ENCODE measurements around the gene STK11IP.

STK11IP gene

GRCh38 chr2:219578811-219579613, 18.6 kb upstream of the STK11IP start:
- DNase-seq = no peak

- DNase-seq = no peak
These were observed 16.3 kb upstream of the STK11IP start for GRCh38 chr2:219581346-219581745.

GRCh38 chr2:219591091-219591490, 6.6 kb upstream of the STK11IP start:
- DNase-seq = no peak

GRCh38 chr2:219592736-219593135, 4.9 kb upstream of the STK11IP start:
- DNase-seq = no peak

DNA sequence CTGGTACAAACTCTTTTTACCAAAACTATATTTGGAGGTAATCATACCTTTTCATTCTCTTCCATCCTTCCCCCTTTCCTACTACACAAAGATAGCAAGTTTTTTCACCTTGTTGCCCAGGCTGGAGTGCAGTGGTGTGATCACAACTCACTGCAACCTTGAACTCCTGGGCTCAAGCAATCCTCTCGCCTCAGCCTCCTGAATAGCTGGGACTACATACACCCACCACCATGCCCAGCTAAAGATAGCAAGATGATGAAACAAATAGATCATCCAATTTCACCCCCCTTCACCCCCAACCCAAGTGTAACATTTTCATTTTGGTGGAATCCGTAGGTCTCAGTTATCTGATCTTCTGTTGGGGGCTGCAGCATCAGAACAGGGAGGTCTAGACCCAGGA, 4.5 kb upstream of the STK11IP start:
- DNase-seq = no peak

- DNase-seq = no peak
These were observed 2.4 kb upstream of the STK11IP start for GRCh38 chr2:219595256-219595655.

DNA sequence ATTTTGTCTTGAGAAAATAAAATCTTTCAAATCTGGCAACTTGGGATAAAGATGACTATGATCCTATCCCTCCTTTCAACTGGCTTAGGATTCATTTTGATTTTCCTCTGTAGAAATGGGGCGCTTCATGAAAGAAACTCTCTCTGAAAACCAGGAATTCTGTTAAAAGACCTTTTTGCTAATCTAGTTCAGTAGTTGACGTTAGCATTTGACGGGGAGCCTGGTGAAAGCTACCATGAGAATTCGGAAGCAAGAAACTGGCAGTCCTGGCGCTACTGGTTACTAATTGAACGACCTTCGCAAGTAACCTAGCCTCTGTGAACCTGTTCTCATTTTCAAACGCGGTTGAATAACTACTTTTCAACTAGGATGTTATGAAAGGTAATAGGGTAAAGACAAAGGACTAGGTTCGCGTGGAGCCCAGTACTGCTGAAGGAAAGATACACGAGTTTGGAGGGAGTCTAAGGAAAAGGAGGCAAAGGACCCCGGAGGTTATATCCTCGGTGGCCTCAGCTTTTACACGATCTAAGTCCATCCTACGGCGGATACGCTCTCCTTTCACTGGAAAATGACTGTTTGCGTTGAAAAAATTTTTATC, 604 bp upstream of the STK11IP start:
- no peak for DNase-seq

GRCh38 chr2:219598308-219599078, 836 bp downstream of the STK11IP start:
- no peak for DNase-seq

GRCh38 chr2:219603771-219604170, 6.1 kb downstream of the STK11IP start:
- no peak for DNase-seq

DNA sequence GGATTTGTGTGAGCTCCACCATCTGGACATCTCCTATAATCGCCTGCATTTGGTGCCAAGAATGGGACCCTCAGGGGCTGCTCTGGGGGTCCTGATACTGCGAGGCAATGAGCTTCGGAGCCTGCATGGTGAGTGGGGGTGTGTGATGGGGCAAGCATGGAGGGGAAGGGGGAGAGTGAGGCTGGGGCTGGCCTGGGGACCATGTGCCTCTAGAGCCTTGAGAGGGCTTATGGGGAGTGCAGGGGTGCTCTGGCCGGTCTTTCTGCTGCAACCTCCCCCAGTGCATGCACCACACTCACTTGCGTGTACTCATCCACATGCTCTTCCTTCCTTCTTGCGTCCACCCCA, 7.9 kb downstream of the STK11IP start:
- no peak for DNase-seq

- DNase-seq = no peak
These were observed 10.3 kb downstream of the STK11IP start for GRCh38 chr2:219607931-219608330.

GRCh38 chr2:219608399-219608964, 10.8 kb downstream of the STK11IP start:
- DNase-seq = no peak

DNA sequence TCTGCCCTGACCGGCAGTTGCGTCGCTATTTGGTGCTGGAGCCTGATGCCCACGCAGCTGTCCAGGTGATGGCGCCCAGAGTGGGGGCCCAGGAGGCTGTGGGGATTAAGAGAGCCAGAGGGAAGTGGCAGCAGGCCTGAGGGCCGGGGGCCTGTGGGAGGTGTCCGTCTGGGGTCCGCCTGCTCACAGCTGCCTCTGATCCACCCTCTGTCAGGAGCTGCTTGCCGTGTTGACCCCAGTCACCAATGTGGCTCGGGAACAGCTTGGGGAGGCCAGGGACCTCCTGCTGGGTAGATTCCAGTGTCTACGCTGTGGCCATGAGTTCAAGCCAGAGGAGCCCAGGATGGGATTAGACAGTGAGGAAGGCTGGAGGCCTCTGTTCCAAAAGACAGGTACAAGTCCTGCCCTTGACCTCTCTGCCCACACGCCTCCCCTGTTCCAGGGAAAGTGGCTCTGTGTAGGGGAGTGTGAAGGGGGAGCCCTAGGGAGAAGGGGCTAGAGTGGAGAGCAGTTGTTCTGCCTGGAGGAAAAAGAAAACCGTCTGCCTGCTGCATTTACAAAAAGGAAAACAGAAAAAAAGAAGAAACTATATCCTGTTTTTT, 11.6 kb downstream of the STK11IP start:
- no peak for DNase-seq

DNA sequence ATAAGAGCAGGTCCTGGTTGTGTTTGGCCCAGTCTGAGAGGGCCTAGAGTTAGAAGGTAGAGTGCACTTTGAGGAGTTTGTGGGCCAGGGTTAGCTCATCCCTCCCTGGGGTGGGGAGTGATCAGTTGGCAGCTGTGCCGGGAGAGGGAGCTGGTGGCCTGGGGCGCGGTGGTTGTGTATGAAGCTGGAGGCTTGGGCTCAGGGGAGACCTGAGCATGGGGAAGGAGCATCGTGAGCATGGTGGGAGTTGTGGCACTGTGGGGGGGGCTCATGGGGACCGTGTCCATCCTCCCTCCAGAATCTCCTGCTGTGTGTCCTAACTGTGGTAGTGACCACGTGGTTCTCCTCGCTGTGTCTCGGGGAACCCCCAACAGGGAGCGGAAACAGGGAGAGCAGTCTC, 13.6 kb downstream of the STK11IP start:
- no peak for DNase-seq

GRCh38 chr2:219611866-219612576, 14.4 kb downstream of the STK11IP start:
- no peak for DNase-seq

DNA sequence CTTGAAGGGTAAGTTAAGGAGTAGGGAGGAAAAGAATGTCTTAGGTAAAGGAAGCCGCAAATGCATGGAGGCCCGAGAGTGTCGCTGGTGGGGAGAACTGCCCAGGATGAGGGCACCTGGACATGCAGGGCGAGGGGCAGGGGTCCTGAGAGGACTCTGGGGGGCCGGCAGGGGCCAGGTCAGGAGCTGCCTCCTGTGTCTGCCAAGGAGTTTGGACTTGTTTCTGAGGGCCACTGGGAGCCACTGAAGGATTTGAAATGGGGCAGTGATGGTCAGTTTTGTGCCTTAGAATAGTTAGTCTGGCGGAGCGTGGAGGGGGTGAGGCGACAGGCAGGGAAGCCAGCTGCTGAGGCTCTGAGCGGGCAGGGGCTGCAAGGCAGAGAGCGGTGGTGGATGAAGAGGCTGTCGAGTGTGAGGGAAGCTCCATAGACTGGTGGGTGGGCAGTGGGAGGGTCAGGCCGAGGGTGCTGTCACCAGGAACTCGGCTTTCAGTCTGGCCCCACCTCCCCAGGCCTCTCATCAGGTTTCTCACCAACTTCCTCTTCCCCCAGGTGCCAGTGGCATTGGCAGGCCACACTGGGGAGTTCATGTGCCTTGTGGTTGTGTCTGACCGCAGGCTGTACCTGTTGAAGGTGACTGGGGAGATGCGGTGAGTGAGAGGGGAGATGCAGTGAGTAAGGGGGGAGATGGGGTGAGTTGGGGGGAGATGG, 15.1 kb downstream of the STK11IP start:
- DNase-seq = peak; percentile 28

- no peak for DNase-seq
These were observed 15.9 kb downstream of the STK11IP start for GRCh38 chr2:219613461-219614070.

- DNase-seq = no peak
These were observed 16.6 kb downstream of the STK11IP start for GRCh38 chr2:219614076-219614860.

- no peak for DNase-seq
These were observed 17.4 kb downstream of the STK11IP start for GRCh38 chr2:219615036-219615435.

DNA sequence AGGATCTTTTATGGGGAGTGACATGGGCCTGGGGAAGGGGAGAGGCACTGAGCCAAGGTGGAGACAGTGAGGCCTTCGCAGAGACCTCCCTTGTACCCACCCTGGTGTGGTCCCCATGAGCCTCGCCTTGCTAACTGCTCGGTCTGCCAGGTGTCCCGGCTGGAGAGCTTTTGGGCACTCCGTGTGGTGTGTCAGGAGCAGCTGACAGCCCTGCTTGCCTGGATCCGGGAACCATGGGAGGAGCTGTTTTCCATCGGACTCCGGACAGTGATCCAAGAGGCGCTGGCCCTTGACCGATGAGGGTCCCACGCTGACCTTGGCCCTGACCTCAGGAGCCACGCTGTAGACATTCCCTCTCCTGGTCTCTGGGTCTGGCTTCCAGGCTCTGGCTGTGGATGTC, 18.2 kb downstream of the STK11IP start:
- no peak for DNase-seq

GRCh38 chr2:219616550-219616949, 18.9 kb downstream of the STK11IP start:
- DNase-seq = no peak
